Measurements from ENCODE around the gene MEGF11.

GRCh38 chr15:66284271-66284670 lies 30.7 kb upstream of the MEGF11 start:
- TF ChIP-seq CTCF (IDR thresholded peaks at IDR 0.05; ENCODE audit: insufficient read depth, low read length, poor library complexity, severe bottlenecking) = no peak
- TF ChIP-seq EZH2phosphoT487 (conservative IDR thresholded peaks at IDR 0.05; ENCODE audit: low read length) = no peak
